HG03175 (cell line): Measurements from ENCODE around the gene SRI.
"Not testable (repeated sequence)": the region's sequence is repeated elsewhere in the genome, so short reads cannot be mapped to it uniquely, and the experiment has no call there.

ENCODE experiments used
- ATAC-seq: cut with Tn5 transposase; IDR thresholded peaks from one replicate; pipeline ENCODE4 v1.9.1; 2021; ENCODE audit warnings: mild to moderate bottlenecking, moderate library complexity; ENCODE audit not compliant: unreplicated experiment

Gene SRI

DNA sequence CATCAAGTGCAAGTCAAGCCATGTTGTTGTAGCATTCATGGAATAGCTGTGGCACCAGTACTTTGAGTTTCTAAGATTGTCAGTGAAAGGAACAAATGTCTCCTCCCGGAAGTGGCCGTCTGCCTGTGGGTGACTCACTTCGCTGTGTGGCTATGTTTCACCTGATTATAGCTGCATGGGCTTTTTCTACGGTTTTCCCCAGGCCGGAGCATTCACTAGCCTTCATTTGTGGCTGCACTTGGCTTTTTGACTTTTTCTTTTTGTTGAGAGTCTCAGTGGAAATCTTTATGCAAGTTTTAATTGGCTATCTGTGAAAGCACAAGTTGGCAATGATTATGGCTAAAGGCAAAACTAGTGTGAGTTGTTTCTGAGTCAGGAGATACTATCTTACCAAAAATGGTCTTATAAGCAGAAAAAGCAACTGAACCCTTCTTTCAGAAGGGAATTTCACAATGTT is 35.0 kb downstream of the SRI start:
- ATAC-seq = no peak

DNA sequence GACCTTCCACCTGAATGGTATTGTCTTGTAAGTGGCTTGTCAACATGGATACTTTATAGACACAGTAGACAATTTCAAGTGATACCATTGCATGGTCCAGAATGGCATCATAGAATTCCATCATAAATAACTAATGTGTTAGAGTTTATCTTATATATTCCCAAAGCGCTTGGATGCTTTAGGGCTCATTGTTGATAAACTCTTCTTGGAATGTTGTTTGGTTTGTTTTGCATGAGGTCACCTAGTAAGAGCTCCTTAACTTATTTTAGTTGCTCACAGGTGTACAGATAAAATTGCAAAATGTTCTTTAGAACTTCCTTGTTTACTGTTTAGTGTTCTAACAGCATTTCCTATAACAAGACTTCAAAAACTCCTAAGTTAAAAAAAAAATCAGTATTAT is 36.8 kb downstream of the SRI start:
- no peak for ATAC-seq

- ATAC-seq = no peak
Observed at GRCh38 chr7:88176190-88176589, 43.6 kb downstream of the SRI start.

- no peak for ATAC-seq
Observed at GRCh38 chr7:88172842-88173241, 47.0 kb downstream of the SRI start.

DNA sequence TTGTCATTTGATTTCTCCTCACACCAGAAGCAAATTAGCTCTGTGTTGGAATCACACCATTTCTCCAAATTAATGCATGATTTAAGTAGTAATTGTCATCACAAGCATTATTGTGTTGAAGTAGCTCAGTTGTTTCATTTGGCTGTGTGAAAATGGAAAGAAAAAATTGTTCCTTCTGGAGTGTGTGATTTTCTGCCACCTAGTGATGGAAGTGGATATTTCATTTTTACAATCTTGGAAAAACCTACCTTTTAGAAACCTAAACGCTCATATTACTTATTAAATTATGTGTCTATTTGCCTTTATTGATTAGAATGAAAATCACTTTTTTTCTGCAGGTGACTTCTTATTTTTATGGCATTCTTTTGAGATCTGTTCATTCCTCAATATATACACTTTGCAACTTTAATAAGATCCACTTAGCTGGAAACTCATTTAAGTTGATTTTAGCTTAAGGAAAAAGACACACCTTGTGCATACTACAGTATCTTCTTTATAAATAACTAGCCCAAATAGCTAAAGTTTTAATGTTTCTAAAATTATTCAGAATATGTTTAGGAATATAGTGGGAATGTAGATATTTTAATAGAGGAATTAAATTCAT is 50.0 kb downstream of the SRI start:
- no peak for ATAC-seq

- no peak for ATAC-seq
Observed at GRCh38 chr7:88167721-88168120, 52.1 kb downstream of the SRI start.

- ATAC-seq = no peak
Observed at GRCh38 chr7:88167223-88167622, 52.6 kb downstream of the SRI start.

GRCh38 chr7:88165697-88166096 is 54.1 kb downstream of the SRI start:
- no peak for ATAC-seq

DNA sequence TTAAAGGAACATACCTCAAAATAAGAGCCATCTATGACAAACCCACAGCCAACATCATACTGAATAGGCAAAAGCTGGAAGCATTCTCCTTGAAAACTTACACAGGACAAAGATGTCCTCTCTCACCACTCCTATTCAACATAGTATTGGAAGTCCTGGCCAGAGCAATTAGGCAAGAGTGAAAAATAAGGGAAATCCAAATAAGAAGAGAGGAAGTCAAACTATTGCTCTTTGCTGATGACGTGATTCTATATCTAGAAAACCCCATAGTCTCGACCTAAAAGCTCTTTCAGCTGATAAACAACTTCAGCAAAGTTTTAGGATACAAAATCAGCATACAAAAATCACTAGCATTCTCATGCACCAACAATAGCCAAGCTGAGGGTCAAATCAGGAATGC is 60.1 kb downstream of the SRI start:
- not testable (repeated sequence) for ATAC-seq

DNA sequence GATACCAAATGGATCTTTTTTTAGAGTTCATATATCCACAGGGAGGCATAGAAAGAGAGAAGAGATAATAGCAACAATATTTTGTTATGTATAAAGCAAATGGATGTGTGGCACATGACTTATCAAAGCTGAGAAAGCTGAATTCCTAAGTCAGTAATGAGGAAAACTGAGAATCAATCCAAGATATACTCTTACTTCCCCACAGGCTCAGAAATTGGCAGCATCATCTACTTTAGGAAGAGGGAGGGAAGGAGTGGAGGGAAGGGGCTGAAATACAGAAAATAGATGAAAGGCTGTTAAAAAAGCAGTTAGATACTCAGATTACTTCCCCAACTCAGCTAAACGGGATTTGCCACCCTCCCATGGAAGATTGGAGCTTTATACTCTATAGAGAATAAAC is 63.5 kb downstream of the SRI start:
- ATAC-seq = no peak

DNA sequence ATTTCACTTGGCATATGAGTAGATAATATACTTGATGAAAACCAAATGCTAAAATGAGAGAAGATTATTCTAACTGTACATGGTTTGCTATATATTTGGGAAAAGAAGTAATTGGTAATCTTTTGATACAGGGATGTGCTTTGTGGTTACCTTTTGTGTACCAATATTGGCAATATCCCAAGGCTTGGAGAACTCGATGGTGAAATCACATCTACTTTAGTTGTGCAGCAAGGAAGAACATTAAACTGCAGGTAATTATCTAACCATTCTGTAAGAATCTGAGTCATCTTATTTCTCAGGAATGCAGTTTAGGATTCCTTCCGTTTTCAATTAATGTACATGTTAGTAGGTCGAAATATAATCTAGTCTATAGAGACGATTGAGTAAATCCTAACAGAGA is 64.1 kb downstream of the SRI start:
- ATAC-seq = no peak
